Parathyroid adenoma (tissue), 2 donors: ENCODE results near the gene RAB3IP.

Experiments
- H2AFZ ChIP-seq: fragments of 300-600 bp; sonication (generic); one replicate; pipeline ENCODE4 v1.7.0; 2017; ENCODE audit warnings: antibody characterized with exemption, mild to moderate bottlenecking
- H3K27ac ChIP-seq: fragments of 300-600 bp; sonication (generic); one replicate; pipeline ENCODE4 v1.7.0; 2017
- H3K27me3 ChIP-seq: fragments of 300-600 bp; sonication (generic); one replicate; pipeline ENCODE4 v1.7.0; 2017; ENCODE audit warnings: low read length; ENCODE audit not compliant: control insufficient read depth, insufficient read depth
- H3K36me3 ChIP-seq: fragments of 300-600 bp; sonication (generic); one replicate; pipeline ENCODE4 v1.7.0; 2017; ENCODE audit warnings: low read length; ENCODE audit not compliant: control insufficient read depth, insufficient read depth
- H3K4me1 ChIP-seq: fragments of 300-600 bp; sonication (generic); one replicate; pipeline ENCODE4 v1.7.0; 2017; ENCODE audit warnings: control low read depth
- H3K4me2 ChIP-seq: fragments of 300-600 bp; sonication (generic); one replicate; pipeline ENCODE4 v1.7.0; 2017; ENCODE audit warnings: low read length
- H3K4me3 ChIP-seq: fragments of 300-600 bp; sonication (generic); one replicate; pipeline ENCODE4 v1.7.0; 2017; ENCODE audit warnings: low read depth, low read length
- H3K79me2 ChIP-seq: fragments of 300-600 bp; sonication (generic); one replicate; pipeline ENCODE4 v1.7.0; 2017; ENCODE audit warnings: control low read depth
- H3K9ac ChIP-seq: fragments of 300-600 bp; sonication (generic); one replicate; pipeline ENCODE4 v1.7.0; 2017; ENCODE audit warnings: mild to moderate bottlenecking
- H3K9me3 ChIP-seq: fragments of 300-600 bp; sonication (generic); one replicate; pipeline ENCODE4 v1.7.0; 2017; ENCODE audit warnings: low read length; ENCODE audit not compliant: control insufficient read depth
- TF ChIP-seq, protein P1 (sequence below): fragments of 300-600 bp; sonication (generic); IDR thresholded peaks from one replicate; pipeline ENCODE4 v1.7.0; 2017; ENCODE audit warnings: antibody characterized with exemption, mild to moderate bottlenecking
- donor health status: primary hyperparathyroidism.

Gene RAB3IP

DNA sequence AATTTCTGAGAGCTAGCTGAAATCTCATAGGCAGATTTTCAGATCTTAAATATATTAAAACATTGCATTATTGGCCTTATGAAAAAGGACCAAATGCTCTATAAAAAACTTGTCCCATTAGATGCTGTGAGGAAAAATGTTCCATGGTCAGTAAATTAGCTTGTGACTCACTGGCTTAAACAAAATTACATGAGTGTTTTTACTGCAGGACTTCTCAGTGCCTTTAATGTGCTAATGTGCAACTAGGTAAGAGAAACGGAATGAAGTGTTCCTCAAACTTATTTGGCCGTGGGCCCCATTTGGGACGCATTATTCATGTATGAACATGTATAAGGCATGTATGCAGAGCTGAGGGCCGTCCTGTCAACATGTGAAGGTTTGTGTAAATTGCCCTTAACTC is 128.0 kb downstream of the RAB3IP start:
- Histone ChIP-seq H3K9me3 (no peaks in the 10 kb centered on the region), H3K27ac (no peak overlapping the region), H3K9ac (no peak overlapping the region), H3K27me3 (no peaks in the 10 kb centered on the region), H2AFZ (no peak overlapping the region), H3K4me1 (no peaks in the 10 kb centered on the region), H3K79me2 (no peaks in the 10 kb centered on the region), H3K4me2 (no peak overlapping the region), H3K36me3 (no peaks in the 10 kb centered on the region), H3K4me3 (no peak overlapping the region)
- TF ChIP-seq, protein P1, sequence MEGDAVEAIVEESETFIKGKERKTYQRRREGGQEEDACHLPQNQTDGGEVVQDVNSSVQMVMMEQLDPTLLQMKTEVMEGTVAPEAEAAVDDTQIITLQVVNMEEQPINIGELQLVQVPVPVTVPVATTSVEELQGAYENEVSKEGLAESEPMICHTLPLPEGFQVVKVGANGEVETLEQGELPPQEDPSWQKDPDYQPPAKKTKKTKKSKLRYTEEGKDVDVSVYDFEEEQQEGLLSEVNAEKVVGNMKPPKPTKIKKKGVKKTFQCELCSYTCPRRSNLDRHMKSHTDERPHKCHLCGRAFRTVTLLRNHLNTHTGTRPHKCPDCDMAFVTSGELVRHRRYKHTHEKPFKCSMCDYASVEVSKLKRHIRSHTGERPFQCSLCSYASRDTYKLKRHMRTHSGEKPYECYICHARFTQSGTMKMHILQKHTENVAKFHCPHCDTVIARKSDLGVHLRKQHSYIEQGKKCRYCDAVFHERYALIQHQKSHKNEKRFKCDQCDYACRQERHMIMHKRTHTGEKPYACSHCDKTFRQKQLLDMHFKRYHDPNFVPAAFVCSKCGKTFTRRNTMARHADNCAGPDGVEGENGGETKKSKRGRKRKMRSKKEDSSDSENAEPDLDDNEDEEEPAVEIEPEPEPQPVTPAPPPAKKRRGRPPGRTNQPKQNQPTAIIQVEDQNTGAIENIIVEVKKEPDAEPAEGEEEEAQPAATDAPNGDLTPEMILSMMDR: no peak

DNA sequence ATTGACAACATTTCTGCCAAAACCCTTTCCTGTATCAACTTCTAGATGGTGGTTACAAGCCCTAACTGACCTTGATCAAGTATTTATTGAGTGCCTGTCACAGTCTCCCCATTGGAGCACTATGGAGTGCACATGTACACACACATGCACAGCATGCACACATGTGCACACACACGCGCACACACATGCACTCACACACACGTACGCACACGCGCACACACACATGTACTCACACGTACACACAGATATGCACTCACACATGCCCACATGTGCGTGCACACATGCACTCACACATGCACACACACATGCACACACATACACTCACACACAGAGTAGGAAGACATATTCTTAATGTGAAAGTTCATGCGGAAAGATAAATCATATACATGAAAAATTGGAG is 130.0 kb downstream of the RAB3IP start:
- Histone ChIP-seq H3K4me3 (no peak overlapping the region), H3K27ac (no peak overlapping the region), H3K27me3 (no peaks in the 10 kb centered on the region), H3K4me1 (no peaks in the 10 kb centered on the region), H3K36me3 (no peaks in the 10 kb centered on the region), H3K4me2 (no peak overlapping the region), H3K79me2 (no peaks in the 10 kb centered on the region), H3K9ac (no peak overlapping the region), H3K9me3 (no peaks in the 10 kb centered on the region), H2AFZ (no peak overlapping the region)
- TF ChIP-seq, protein P1: no peak

DNA sequence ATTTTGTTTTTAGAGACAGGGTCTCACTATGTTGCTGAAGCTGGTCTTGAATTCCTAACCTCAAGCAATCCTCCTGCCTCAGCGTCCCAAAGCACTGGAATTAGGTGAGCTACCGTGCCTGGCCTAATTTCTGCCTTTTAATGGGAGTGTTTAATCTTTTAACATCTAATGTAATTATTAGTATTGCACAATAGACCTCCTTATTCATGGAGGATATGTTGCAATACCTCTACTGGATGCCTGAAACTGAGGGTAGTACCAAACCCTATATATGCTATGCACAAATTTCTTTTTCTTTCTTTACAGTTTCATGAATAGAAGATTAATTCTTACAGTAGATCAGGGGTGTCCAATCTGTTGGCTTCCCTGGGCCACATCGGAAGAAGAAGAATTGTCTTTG is 134.1 kb downstream of the RAB3IP start:
- H3K4me1 ChIP-seq: no peaks in the 10 kb centered on the region
- H3K4me3 ChIP-seq: no peak overlapping the region
- H3K27ac ChIP-seq: no peak overlapping the region
- no peaks in the 10 kb centered on the region for H3K79me2 ChIP-seq
- TF ChIP-seq, protein P1: no peak
- H3K9me3 ChIP-seq: no peaks in the 10 kb centered on the region
- no peaks in the 10 kb centered on the region for H3K36me3 ChIP-seq
- no peaks in the 10 kb centered on the region for H3K27me3 ChIP-seq
- H3K9ac ChIP-seq: no peak overlapping the region
- no peak overlapping the region for H2AFZ ChIP-seq
- H3K4me2 ChIP-seq: no peak overlapping the region
